HepG2 (cell line): ENCODE results near the gene POLN. TPM values are rescaled to one million over a fixed set of nuclear protein-coding genes. Genes with fewer than 3 reads are reported as not detected.
A peak's percentile ranks its signal among the peaks of the same experiment; 100 is the strongest.

Experiments used
- ATAC-seq: fragments of 200-7000 bp; cut with Tn5 transposase; 3 replicates; pipeline ENCODE4 v1.9.1; 2020; ENCODE audit warnings: mild to moderate bottlenecking, moderate library complexity
- BruUV-seq: library from RNA; stranded (reverse); fragments of 400-500 nt; replicated peaks from 2 replicates; lab custom pipeline; 2021; lab: Mats Ljungman, UMichigan
- CTCF ChIA-PET: fragments of 300-600 bp; formaldehyde crosslinking; extraction: SDS; loops from one replicate; lab custom pipeline; 2021; ENCODE audit warnings: low total read pairs, inconsistent platforms, low intra/inter-chr PET ratio; lab: Yijun Ruan, JAX
- POLR2A ChIA-PET: fragments of 350-600 bp; sonication (Branson Sonifier 250); formaldehyde crosslinking; loops from one replicate; lab custom pipeline; 2020; ENCODE audit warnings: antibody characterized with exemption, inconsistent platforms; lab: Yijun Ruan, JAX
- DNase-seq: peaks from one replicate; pipeline ENCODE4 v3.0.0-alpha.2; 2015; ENCODE audit warnings: low spot score
- FAIRE-seq: peaks from 3 replicates; lab custom pipeline; 2011; peaks lifted over from hg19 to GRCh38; lab: Jason Lieb, UNC
- H2AFZ ChIP-seq: one replicate; pipeline ENCODE4 v1.6.1; 2011; ENCODE audit warnings: low read length, inconsistent platforms
- H3K27ac ChIP-seq: fragments of 300-600 bp; 3 replicates; pipeline ENCODE4 v1.8.0; 2011; ENCODE audit warnings: mixed run types, mild to moderate bottlenecking, mixed read lengths, low read length, inconsistent platforms; ENCODE audit not compliant: insufficient read depth; ENCODE audit errors: extremely low read length
- H3K27me3 ChIP-seq, 2 experiments: fragments of 200-600 bp in 1 of 2; 2 replicates in 1 of 2; 3 replicates in 1 of 2; pipeline versions ENCODE4 v1.6.0 to v1.8.0; 2011; ENCODE audit warnings: low read length in 2 of 2, mild to moderate bottlenecking in 2 of 2, moderate library complexity in 2 of 2, inconsistent platforms in 1 of 2; ENCODE audit not compliant: insufficient read depth in 2 of 2, control insufficient read depth in 1 of 2
- H3K36me3 ChIP-seq, 2 experiments: fragments of 200-600 bp in 1 of 2; replicated peaks in 1 of 2; 2 replicates in 1 of 2; 3 replicates in 1 of 2; pipeline versions ENCODE4 v1.5.1 to v1.8.0; 2011; ENCODE audit warnings: low read length in 2 of 2, inconsistent platforms in 1 of 2; ENCODE audit not compliant: insufficient read depth in 2 of 2, control insufficient read depth in 1 of 2
- H3K4me1 ChIP-seq: 2 replicates; pipeline ENCODE4 v1.5.1; 2012; ENCODE audit warnings: low read length, inconsistent platforms; ENCODE audit not compliant: insufficient read depth
- H3K4me2 ChIP-seq: 2 replicates; pipeline ENCODE4 v1.6.0; 2011; ENCODE audit warnings: low read depth, low read length, inconsistent platforms
- H3K4me3 ChIP-seq, 3 experiments: fragments of 200-600 bp in 1 of 3; sonication (generic), shearing (Covaris generic) in 1 of 3; replicated peaks in 1 of 3; 2 replicates each; pipeline ENCODE4 v1.5.1; 2011 to 2016; ENCODE audit warnings: low read length in 3 of 3, inconsistent platforms in 2 of 3, low read depth in 2 of 3, mild to moderate bottlenecking in 2 of 3, control low read depth in 1 of 3, mixed read lengths in 1 of 3; ENCODE audit not compliant: insufficient read depth in 1 of 3
- H3K79me2 ChIP-seq: one replicate; pipeline ENCODE4 v1.6.1; 2011; ENCODE audit warnings: low read length, inconsistent platforms; ENCODE audit not compliant: insufficient read depth
- H3K9ac ChIP-seq: 2 replicates; pipeline ENCODE4 v1.6.0; 2011; ENCODE audit warnings: mild to moderate bottlenecking, low read depth, low read length, inconsistent platforms; ENCODE audit not compliant: insufficient read depth
- H3K9me3 ChIP-seq: 2 replicates; pipeline ENCODE4 v1.5.1; 2012; ENCODE audit warnings: mild to moderate bottlenecking, low read length
- H4K20me1 ChIP-seq: 2 replicates; pipeline ENCODE4 v1.6.0; 2011; ENCODE audit warnings: inconsistent platforms, mild to moderate bottlenecking, low read length, moderate library complexity; ENCODE audit not compliant: insufficient read depth
- CC2D1A ChIP-seq: sonication (generic); formaldehyde crosslinking; IDR thresholded peaks from 2 replicates; pipeline ENCODE4 v1.8.1; 2023; ENCODE audit warnings: mild to moderate bottlenecking, missing genetic modification reagents
- DR1 ChIP-seq: sonication (generic); formaldehyde crosslinking; IDR thresholded peaks from 2 replicates; pipeline ENCODE4 v1.8.0; 2021; ENCODE audit warnings: mild to moderate bottlenecking, missing genetic modification reagents, inconsistent platforms
- HNRNPL ChIP-seq: fragments of 200-400 bp; formaldehyde crosslinking; IDR thresholded peaks from 2 replicates; pipeline ENCODE4 v1.6.1; 2017; ENCODE audit warnings: mild to moderate bottlenecking, low read depth, low read length
- KDM5B ChIP-seq: sonication (generic); formaldehyde crosslinking; IDR thresholded peaks from 2 replicates; pipeline ENCODE4 v1.4.0; 2020; ENCODE audit warnings: missing genetic modification reagents, mild to moderate bottlenecking, borderline replicate concordance
- RBFOX2 ChIP-seq: fragments of 200-400 bp; formaldehyde crosslinking; IDR thresholded peaks from 2 replicates; pipeline ENCODE4 v1.6.1; 2017; ENCODE audit warnings: low read depth, mild to moderate bottlenecking, low read length
- SKI ChIP-seq: fragments of 450-650 bp; IDR thresholded peaks from one replicate; pipeline ENCODE4 v1.6.1; 2018; ENCODE audit warnings: mild to moderate bottlenecking; ENCODE audit not compliant: partially characterized antibody
- ZFP36L2 ChIP-seq: sonication (generic); formaldehyde crosslinking; IDR thresholded peaks from 2 replicates; pipeline ENCODE4 v1.4.0; 2020; ENCODE audit warnings: missing genetic modification reagents
- ZKSCAN1 ChIP-seq: fragments of 150-350 bp; IDR thresholded peaks from 2 replicates; pipeline ENCODE4 v1.6.1; 2014; ENCODE audit warnings: low read length
- ZMYM4 ChIP-seq: sonication (generic); formaldehyde crosslinking; IDR thresholded peaks from 2 replicates; pipeline ENCODE4 v1.8.1; 2023; ENCODE audit warnings: mild to moderate bottlenecking, missing genetic modification reagents
- ZNF234 ChIP-seq: sonication (generic); formaldehyde crosslinking; conservative IDR thresholded peaks from 2 replicates; pipeline ENCODE4 v1.5.1; 2020; ENCODE audit warnings: mild to moderate bottlenecking, missing genetic modification reagents
- ZNF333 ChIP-seq: sonication (generic); formaldehyde crosslinking; IDR thresholded peaks from 2 replicates; pipeline ENCODE4 v1.4.0; 2020; ENCODE audit warnings: mild to moderate bottlenecking, missing genetic modification reagents, borderline replicate concordance
- ZNF367 ChIP-seq: sonication (generic); formaldehyde crosslinking; IDR thresholded peaks from 2 replicates; pipeline ENCODE4 v1.4.0; 2020; ENCODE audit warnings: missing genetic modification reagents, borderline replicate concordance
- ZNF780A ChIP-seq: sonication (generic); formaldehyde crosslinking; IDR thresholded peaks from 2 replicates; pipeline ENCODE4 v1.8.0; 2022; ENCODE audit warnings: mild to moderate bottlenecking, missing genetic modification reagents, moderate library complexity
- ZSCAN30 ChIP-seq: sonication (generic); formaldehyde crosslinking; IDR thresholded peaks from 2 replicates; pipeline ENCODE4 v1.5.0; 2020; ENCODE audit warnings: mild to moderate bottlenecking, missing genetic modification reagents
- WGBS: methylation state at CpG from one replicate; pipeline ENCODE4 v1.1.6; 2017; ENCODE audit warnings: low lambda C conversion rate; 5-methylcytosine and 5-hydroxymethylcytosine counted together
- in situ Hi-C: cut with HindIII; loops from 2 replicates; pipeline ENCODE4 v1.10.0; 2017; ENCODE audit warnings: low pct_unique_long_range_greater_than_20kb; ENCODE audit not compliant: extremely low pct_ligation_motif_present
- intact Hi-C: fragments of 100-400 bp; cut with micrococcal nuclease; formaldehyde crosslinking; loops from one replicate; pipeline ENCODE4 v1.10.0; 2022; ENCODE audit not compliant: unreplicated experiment
- polyA plus RNA-seq, 8 experiments: library from polyadenylated mRNA; depleted of rRNA in 3 of 8; stranded (reverse) in 7 of 8; unstranded in 1 of 8; fragments of >200 nt; fragmentation: Illumina TruSeq in 4 of 8; extraction: Trizol in 4 of 8; gene quantifications; 2 replicates each; pipeline versions ENCODE4 v1.2.1 to v1.2.3, GENCODE V29; 2011 to 2016; ENCODE audit warnings: low read depth in 4 of 8, missing spikeins in 1 of 8, mixed read lengths in 1 of 8; ENCODE audit not compliant: insufficient read depth in 1 of 8
- total RNA-seq, 5 experiments: library from RNA; depleted of rRNA; stranded (reverse); fragments of >200 nt; fragmentation: Illumina TruSeq; extraction: Trizol; gene quantifications; 2 replicates each; pipeline ENCODE4 v1.2.3, GENCODE V29; 2016; ENCODE audit warnings: low read depth in 1 of 5
- TF ChIP-seq, protein P1 (sequence below): sonication (generic); formaldehyde crosslinking; IDR thresholded peaks from 2 replicates; pipeline ENCODE4 v1.4.0; 2020; ENCODE audit warnings: missing genetic modification reagents, borderline replicate concordance
- TF ChIP-seq, protein P2 (sequence below): sonication (generic); formaldehyde crosslinking; IDR thresholded peaks from 2 replicates; pipeline ENCODE4 v1.9.0; 2022; ENCODE audit warnings: low read depth, missing genetic modification reagents
- TF ChIP-seq, protein P3 (sequence below): fragments of 450-650 bp; IDR thresholded peaks from 2 replicates; pipeline ENCODE4 v1.6.1; 2016

The POLN gene
- total and polyA plus RNA-seq, 2 of the 13 experiments (the other 11 are each of a cell fraction or from before 2014, with no cell fraction given) = 0.93 to 1.5 TPM

GRCh38 chr4:2071912-2072867 is 169.7 kb downstream of the POLN start:
- peak; percentile 51 for ATAC-seq
- BruUV-seq = no TSS peak
- Histone ChIP-seq H3K27ac (peak overlapping the region; percentile 45), H3K4me1 (peaks cover 91% of the 10 kb centered on the region), H3K9ac (peak overlapping the region; percentile 38), H3K27me3 (no peaks in the 10 kb centered on the region), H3K79me2 (no peaks in the 10 kb centered on the region), H3K4me3 (peak overlapping the region; percentile 21 to 56 (median 40); a peak in 5 of 6 replicates), H3K4me2 (peak overlapping the region; percentile 82), H3K36me3 (no peaks in the 10 kb centered on the region), H3K9me3 (no peaks in the 10 kb centered on the region), H4K20me1 (no peaks in the 10 kb centered on the region), H2AFZ (no peak overlapping the region)
- in situ Hi-C loops (no loop called here), intact Hi-C loops (no loop called here)
- ChIA-PET CTCF (interaction anchor here (0.6 kb wide), 1 partner anchor 62 kb away, joined by 4 read pairs; no protein-coding TSS in a partner anchor), POLR2A (no interaction called here)
- DNase-seq = peak; percentile 82
- 43% methylated on average over 8 of the region's 28 CpGs for WGBS
- peak; percentile 42 for FAIRE-seq
- TF ChIP-seq KDM5B (CRISPR knock-in tag) (0 out of 2 replicates have a peak, but pooled peaks have one; percentile 53), RBFOX2 (0 out of 2 replicates have a peak, but pooled peaks have one; percentile 4), ZKSCAN1 (no peak), HNRNPL (peak; percentile 79; the same call in 1 of the 2 replicates), ZNF780A (CRISPR knock-in tag) (no peak), ZNF367 (CRISPR knock-in tag) (no peak), ZMYM4 (CRISPR knock-in tag) (no peak), ZNF234 (no peak), ZSCAN30 (CRISPR knock-in tag) (no peak), CC2D1A (CRISPR knock-in tag) (no peak), SKI (peak; percentile 23), ZNF333 (CRISPR knock-in tag) (0 out of 2 replicates have a peak, but pooled peaks have one; percentile 18), DR1 (CRISPR knock-in tag) (no peak), ZFP36L2 (no peak)
- TF ChIP-seq, protein P1, sequence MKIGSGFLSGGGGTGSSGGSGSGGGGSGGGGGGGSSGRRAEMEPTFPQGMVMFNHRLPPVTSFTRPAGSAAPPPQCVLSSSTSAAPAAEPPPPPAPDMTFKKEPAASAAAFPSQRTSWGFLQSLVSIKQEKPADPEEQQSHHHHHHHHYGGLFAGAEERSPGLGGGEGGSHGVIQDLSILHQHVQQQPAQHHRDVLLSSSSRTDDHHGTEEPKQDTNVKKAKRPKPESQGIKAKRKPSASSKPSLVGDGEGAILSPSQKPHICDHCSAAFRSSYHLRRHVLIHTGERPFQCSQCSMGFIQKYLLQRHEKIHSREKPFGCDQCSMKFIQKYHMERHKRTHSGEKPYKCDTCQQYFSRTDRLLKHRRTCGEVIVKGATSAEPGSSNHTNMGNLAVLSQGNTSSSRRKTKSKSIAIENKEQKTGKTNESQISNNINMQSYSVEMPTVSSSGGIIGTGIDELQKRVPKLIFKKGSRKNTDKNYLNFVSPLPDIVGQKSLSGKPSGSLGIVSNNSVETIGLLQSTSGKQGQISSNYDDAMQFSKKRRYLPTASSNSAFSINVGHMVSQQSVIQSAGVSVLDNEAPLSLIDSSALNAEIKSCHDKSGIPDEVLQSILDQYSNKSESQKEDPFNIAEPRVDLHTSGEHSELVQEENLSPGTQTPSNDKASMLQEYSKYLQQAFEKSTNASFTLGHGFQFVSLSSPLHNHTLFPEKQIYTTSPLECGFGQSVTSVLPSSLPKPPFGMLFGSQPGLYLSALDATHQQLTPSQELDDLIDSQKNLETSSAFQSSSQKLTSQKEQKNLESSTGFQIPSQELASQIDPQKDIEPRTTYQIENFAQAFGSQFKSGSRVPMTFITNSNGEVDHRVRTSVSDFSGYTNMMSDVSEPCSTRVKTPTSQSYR (CRISPR knock-in tag) = peak; percentile 56; the same call in 1 of the 2 replicates
- TF ChIP-seq, protein P2, sequence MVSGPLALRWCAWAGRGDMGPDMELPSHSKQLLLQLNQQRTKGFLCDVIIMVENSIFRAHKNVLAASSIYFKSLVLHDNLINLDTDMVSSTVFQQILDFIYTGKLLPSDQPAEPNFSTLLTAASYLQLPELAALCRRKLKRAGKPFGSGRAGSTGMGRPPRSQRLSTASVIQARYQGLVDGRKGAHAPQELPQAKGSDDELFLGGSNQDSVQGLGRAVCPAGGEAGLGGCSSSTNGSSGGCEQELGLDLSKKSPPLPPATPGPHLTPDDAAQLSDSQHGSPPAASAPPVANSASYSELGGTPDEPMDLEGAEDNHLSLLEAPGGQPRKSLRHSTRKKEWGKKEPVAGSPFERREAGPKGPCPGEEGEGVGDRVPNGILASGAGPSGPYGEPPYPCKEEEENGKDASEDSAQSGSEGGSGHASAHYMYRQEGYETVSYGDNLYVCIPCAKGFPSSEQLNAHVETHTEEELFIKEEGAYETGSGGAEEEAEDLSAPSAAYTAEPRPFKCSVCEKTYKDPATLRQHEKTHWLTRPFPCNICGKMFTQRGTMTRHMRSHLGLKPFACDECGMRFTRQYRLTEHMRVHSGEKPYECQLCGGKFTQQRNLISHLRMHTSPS = peak; percentile 70; the same call in 1 of the 2 replicates
- TF ChIP-seq, protein P3, sequence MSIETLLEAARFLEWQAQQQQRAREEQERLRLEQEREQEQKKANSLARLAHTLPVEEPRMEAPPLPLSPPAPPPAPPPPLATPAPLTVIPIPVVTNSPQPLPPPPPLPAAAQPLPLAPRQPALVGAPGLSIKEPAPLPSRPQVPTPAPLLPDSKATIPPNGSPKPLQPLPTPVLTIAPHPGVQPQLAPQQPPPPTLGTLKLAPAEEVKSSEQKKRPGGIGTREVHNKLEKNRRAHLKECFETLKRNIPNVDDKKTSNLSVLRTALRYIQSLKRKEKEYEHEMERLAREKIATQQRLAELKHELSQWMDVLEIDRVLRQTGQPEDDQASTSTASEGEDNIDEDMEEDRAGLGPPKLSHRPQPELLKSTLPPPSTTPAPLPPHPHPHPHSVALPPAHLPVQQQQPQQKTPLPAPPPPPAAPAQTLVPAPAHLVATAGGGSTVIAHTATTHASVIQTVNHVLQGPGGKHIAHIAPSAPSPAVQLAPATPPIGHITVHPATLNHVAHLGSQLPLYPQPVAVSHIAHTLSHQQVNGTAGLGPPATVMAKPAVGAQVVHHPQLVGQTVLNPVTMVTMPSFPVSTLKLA = peak; percentile 63; the same call in 1 of the 2 replicates
